ENCODE data around the gene ATF6B.

The ATF6B gene

DNA sequence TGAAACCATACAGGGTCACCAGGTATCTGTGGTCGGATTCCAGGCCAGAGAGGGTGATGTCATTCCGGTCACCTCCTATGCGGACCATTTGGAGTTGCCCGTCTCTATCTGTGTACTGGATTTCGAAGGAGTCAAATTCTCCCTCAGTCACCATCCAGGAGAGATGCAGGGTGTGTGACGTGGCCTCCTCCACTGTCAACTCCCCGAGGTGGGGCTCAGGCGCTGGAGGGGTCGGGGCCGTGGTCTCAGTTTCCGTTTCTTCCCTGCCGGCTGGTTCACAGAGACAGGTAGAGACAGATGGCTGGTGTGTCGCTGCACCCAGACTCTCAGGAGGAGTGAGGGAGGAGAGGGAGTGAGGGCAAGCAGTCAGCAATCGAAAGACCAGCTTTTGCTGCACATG is 59.2 kb downstream of the ATF6B start:
- TF ChIP-seq, protein P1, sequence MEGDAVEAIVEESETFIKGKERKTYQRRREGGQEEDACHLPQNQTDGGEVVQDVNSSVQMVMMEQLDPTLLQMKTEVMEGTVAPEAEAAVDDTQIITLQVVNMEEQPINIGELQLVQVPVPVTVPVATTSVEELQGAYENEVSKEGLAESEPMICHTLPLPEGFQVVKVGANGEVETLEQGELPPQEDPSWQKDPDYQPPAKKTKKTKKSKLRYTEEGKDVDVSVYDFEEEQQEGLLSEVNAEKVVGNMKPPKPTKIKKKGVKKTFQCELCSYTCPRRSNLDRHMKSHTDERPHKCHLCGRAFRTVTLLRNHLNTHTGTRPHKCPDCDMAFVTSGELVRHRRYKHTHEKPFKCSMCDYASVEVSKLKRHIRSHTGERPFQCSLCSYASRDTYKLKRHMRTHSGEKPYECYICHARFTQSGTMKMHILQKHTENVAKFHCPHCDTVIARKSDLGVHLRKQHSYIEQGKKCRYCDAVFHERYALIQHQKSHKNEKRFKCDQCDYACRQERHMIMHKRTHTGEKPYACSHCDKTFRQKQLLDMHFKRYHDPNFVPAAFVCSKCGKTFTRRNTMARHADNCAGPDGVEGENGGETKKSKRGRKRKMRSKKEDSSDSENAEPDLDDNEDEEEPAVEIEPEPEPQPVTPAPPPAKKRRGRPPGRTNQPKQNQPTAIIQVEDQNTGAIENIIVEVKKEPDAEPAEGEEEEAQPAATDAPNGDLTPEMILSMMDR (IDR thresholded peaks at IDR 0.05) = no peak
